ENCODE data around the gene TRIO. TPM values are rescaled to one million over a fixed set of nuclear protein-coding genes. Genes with fewer than 3 reads are reported as not detected.

Gene TRIO
- total RNA-seq, 1 donor from 2014 or later: 223 TPM

DNA sequence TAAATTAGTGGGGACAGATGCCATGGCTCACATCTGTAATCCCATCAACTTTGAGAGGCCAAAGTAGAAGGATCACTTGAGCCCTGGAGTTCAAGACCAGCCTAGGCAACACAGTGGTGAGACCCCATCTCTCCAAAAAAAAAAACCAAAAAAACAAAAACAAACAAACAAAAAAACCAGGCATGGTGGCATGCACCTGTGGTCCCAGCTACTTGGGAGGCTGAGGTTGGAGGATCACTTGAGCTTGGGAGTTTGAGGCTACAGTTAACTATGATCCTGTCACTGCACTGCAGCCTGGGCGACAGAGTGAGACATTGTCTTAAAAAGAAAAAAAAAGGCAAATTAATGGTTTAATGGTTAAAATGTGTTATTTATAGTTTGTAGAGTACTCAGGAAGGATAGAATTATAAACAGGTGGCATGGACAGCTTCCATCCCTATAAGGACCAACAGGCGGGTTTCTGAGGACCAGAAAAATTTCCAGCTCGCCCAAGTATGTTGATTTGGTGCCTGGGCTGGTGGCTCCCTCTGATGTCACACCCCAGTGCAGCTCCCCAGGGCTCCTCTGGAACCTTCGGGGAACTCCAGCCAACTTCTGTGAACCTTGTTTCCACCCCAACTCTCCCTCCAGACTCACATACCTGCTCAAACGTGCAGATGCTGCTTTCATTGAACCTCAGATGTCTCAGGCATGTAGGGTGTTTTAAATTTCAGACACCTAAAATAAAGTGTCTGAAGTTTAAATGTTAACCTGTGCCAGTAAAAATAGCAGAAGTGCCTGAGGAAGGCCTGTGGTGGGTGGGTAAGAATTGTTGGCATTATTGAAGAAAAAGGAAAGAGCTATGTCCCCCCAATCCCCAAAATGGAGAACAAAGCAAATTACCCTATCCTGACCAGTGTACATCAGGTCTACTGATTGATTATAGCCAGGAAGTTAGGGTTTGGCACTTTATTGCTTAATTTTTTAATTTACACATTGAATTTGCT, 69.0 kb downstream of the TRIO start:
- peak; percentile 60 for DNase-seq
- ATAC-seq (ENCODE audit: low read depth): peak; percentile 77
- intact Hi-C loops (cut with micrococcal nuclease): loop anchor here (1.0 to 5.0 kb wide), 10 partner anchors 8 to 785 kb away; partner anchors contain the start of gene OTULIN
- Mint-ChIP-seq H3K4me3 (peak overlapping the region; percentile 66), H3K27me3 (no peaks in the 10 kb centered on the region), H3K27ac (peak overlapping the region; percentile 83), H3K4me1 (peaks cover 96% of the 10 kb centered on the region), H3K36me3 (ENCODE audit: low read depth) (no peaks in the 10 kb centered on the region), H3K9me3 (no peaks in the 10 kb centered on the region)
- POLR2A ChIA-PET: interaction anchor here (0.5 to 5.2 kb wide), 14 partner anchors 9 to 597 kb away, joined by 3 to 46 read pairs (median 4); partner anchors contain the start of gene TRIO
- CTCF ChIA-PET: interaction anchor here (1.1 to 1.6 kb wide), 6 partner anchors 42 to 103 kb away, joined by 4 to 8 read pairs (median 4); no protein-coding TSS in a partner anchor
- TF ChIP-seq, protein P1, sequence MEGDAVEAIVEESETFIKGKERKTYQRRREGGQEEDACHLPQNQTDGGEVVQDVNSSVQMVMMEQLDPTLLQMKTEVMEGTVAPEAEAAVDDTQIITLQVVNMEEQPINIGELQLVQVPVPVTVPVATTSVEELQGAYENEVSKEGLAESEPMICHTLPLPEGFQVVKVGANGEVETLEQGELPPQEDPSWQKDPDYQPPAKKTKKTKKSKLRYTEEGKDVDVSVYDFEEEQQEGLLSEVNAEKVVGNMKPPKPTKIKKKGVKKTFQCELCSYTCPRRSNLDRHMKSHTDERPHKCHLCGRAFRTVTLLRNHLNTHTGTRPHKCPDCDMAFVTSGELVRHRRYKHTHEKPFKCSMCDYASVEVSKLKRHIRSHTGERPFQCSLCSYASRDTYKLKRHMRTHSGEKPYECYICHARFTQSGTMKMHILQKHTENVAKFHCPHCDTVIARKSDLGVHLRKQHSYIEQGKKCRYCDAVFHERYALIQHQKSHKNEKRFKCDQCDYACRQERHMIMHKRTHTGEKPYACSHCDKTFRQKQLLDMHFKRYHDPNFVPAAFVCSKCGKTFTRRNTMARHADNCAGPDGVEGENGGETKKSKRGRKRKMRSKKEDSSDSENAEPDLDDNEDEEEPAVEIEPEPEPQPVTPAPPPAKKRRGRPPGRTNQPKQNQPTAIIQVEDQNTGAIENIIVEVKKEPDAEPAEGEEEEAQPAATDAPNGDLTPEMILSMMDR (IDR thresholded peaks at IDR 0.05): no peak

DNA sequence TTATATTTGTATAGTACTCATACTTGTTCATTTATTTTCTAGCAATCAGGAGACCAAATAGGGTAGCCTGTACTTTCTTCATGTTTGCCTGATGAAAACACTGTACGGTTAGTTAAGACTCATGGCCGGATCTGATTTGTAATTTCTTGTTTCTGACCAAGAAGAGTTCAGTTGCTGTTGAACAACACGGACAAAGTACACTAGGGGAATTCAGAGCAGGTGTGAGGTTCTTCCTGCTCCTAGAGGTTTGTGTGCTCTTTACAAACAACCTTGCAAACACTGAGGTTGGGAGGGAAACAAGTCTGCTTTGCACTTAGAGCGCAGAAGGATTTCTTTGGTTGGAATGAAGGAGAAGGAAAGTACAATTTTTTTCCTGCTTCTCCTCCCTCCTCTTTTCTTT, 69.7 kb downstream of the TRIO start:
- CTCF ChIA-PET: interaction anchor here (1.1 to 1.6 kb wide), 3 partner anchors 57 to 104 kb away, joined by 4 to 7 read pairs (median 5); no protein-coding TSS in a partner anchor

DNA sequence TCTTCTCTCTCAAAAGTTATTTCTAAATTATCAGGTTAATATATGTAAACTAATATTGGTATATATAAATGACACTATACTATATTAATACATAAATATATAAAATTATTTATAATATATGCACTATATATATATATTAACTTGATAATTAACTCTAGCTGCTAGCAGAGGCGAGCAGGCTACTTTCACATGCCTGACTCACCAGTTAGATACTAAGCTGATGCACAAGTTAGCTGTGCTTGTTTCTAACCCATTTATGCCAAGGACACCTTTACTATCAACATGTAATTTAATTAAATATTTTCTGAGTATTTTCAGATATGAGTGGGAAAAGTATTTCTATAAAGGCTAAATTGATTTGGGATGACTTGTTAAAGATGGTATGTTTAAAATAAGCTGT, 70.1 kb downstream of the TRIO start:
- DNase-seq: no peak
- peak overlapping the region; percentile 49 for H3K4me3 Mint-ChIP-seq
- TF ChIP-seq, protein P1 (IDR thresholded peaks at IDR 0.05): no peak
- intact Hi-C loops (cut with micrococcal nuclease): loop anchor here (2.0 to 5.0 kb wide), 6 partner anchors 40 to 784 kb away; partner anchors contain the start of gene OTULIN
- ChIA-PET POLR2A (interaction anchor here (1.0 to 5.2 kb wide), 8 partner anchors 10 to 69 kb away, joined by 3 to 46 read pairs (median 4); partner anchors contain the start of gene TRIO), CTCF (no interaction called here)
- no peaks in the 10 kb centered on the region for H3K27me3 Mint-ChIP-seq
- no peak for ATAC-seq (ENCODE audit: low read depth)
- H3K27ac Mint-ChIP-seq: peak overlapping the region; percentile 85
- H3K36me3 Mint-ChIP-seq (ENCODE audit: low read depth): no peaks in the 10 kb centered on the region
- H3K4me1 Mint-ChIP-seq: peaks cover 96% of the 10 kb centered on the region
- H3K9me3 Mint-ChIP-seq: no peaks in the 10 kb centered on the region

More for the DNA sequence above, 69.7 kb downstream of the TRIO start:
- no peaks in the 10 kb centered on the region for H3K36me3 Mint-ChIP-seq (ENCODE audit: low read depth)
- H3K9me3 Mint-ChIP-seq: no peaks in the 10 kb centered on the region
- peak overlapping the region; percentile 44 for H3K4me3 Mint-ChIP-seq
- POLR2A ChIA-PET: interaction anchor here (0.5 to 5.2 kb wide), 10 partner anchors 9 to 597 kb away, joined by 3 to 46 read pairs (median 4); partner anchors contain the start of gene TRIO
- peak; percentile 5 for ATAC-seq (ENCODE audit: low read depth)
- no peaks in the 10 kb centered on the region for H3K27me3 Mint-ChIP-seq
- DNase-seq: no peak
- intact Hi-C loops (cut with micrococcal nuclease): loop anchor here (1.0 to 5.0 kb wide), 10 partner anchors 7 to 784 kb away; partner anchors contain the start of gene OTULIN
- TF ChIP-seq, protein P1 (IDR thresholded peaks at IDR 0.05): no peak
- peaks cover 96% of the 10 kb centered on the region for H3K4me1 Mint-ChIP-seq
- peak overlapping the region; percentile 83 for H3K27ac Mint-ChIP-seq

DNA sequence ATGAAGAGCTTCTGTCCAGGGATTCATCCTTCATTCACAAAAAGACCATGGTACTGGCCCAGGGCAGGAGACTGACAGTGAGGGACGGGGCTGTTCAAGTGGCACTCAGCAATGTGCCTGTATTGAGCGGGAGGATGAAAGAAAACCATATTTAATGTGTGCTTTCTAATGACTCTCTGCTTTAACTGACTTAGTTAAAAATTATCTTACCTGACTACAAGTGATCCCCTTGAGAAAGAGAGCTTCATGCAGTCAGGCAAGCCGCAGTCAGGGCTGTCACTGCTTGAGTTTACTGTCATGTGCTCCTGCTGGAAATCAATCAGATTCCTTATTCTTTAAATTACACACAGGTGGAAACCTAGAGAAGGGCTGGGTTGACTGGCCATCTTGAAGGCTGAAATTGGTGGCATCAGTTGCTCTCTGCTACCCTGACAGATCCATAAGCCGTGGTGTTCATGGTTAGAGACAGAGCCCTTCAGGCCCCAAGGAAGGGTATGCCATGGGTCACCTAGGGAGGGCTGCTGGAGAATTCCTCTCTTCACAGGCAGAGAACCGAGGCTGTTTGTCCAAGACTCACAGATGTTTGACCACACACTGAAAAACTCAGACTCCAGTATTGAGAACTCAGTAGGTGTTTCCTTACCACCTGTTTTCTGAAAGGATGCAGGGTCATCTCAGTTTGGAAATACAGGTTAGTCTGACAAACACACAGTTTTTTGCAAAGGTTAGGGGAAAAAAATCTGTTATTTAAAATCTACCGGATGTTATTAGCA, 70.9 kb downstream of the TRIO start:
- ATAC-seq (ENCODE audit: low read depth) (peak; percentile 5), DNase-seq (no peak)
- peak overlapping the region; percentile 85 for H3K27ac Mint-ChIP-seq
- peaks cover 96% of the 10 kb centered on the region for H3K4me1 Mint-ChIP-seq
- H3K4me3 Mint-ChIP-seq: peak overlapping the region; percentile 49
- H3K27me3 Mint-ChIP-seq: no peaks in the 10 kb centered on the region
- no peaks in the 10 kb centered on the region for H3K9me3 Mint-ChIP-seq
- intact Hi-C loops (cut with micrococcal nuclease): loop anchor here (2.0 to 5.0 kb wide), 7 partner anchors 15 to 783 kb away; partner anchors contain the start of gene OTULIN
- H3K36me3 Mint-ChIP-seq (ENCODE audit: low read depth): no peaks in the 10 kb centered on the region
- TF ChIP-seq, protein P1 (IDR thresholded peaks at IDR 0.05): no peak
- ChIA-PET POLR2A (interaction anchor here (1.0 to 3.0 kb wide), 7 partner anchors 14 to 70 kb away, joined by 3 to 27 read pairs (median 3); no protein-coding TSS in a partner anchor), CTCF (no interaction called here)
